OCI-LY7 (cell line): Measurements from ENCODE around the gene RPL3.

ENCODE experiments used
- EZH2phosphoT487 ChIP-seq: fragments of 200-600 bp; sonication (generic); IDR thresholded peaks from 2 replicates; pipeline ENCODE4 v1.6.1; 2018; ENCODE audit warnings: low read depth, borderline replicate concordance, mild to moderate bottlenecking, mixed run types, antibody characterized with exemption, low read length, moderate library complexity, mixed read lengths
- TF ChIP-seq, protein P1 (sequence below): fragments of 200-600 bp; sonication (generic); conservative IDR thresholded peaks from 2 replicates; pipeline ENCODE4 v1.5.1; 2014; ENCODE audit warnings: mild to moderate bottlenecking, antibody characterized with exemption, low read length, moderate library complexity, mixed read lengths

DNA sequence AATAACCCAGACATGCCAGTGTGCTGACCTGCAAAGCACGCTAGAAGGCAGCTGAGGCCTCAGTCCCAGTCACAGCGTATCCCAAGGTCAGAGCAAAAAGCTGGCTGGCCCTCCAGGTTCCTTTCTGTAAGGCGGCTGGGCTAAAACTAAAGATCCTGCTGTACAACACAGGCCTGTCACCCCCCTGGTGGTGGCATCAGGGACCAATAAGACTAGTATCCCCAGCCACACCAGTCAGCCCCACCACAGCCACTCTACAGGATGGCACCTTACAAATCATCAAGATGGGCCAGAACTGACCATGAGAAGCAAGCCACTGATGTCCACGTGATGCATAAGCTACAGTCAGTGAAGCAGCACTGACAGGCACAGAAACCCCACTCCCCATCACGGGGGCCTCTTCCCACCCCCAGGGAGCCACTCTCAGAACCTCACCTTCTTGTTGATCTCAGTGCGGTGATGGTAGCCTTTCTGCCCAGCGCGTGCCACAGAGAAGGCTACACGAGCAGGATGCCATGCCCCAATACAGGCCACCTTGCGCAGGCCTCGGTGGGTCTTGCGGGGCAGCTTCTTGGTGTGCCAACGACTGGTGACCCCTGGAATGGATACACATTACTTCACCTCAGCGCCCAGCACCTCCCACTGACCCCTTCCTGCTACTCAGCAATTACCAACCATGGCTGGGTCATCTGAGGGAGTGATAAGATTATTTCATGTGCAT, 5.0 kb downstream of the RPL3 start:
- TF ChIP-seq, protein P1, sequence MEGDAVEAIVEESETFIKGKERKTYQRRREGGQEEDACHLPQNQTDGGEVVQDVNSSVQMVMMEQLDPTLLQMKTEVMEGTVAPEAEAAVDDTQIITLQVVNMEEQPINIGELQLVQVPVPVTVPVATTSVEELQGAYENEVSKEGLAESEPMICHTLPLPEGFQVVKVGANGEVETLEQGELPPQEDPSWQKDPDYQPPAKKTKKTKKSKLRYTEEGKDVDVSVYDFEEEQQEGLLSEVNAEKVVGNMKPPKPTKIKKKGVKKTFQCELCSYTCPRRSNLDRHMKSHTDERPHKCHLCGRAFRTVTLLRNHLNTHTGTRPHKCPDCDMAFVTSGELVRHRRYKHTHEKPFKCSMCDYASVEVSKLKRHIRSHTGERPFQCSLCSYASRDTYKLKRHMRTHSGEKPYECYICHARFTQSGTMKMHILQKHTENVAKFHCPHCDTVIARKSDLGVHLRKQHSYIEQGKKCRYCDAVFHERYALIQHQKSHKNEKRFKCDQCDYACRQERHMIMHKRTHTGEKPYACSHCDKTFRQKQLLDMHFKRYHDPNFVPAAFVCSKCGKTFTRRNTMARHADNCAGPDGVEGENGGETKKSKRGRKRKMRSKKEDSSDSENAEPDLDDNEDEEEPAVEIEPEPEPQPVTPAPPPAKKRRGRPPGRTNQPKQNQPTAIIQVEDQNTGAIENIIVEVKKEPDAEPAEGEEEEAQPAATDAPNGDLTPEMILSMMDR, result 0 out of 2 replicates have a peak, but pooled peaks have one; percentile 30
- TF ChIP-seq EZH2phosphoT487, result no peak
